HepG2 (cell line): ENCODE results near the gene RBBP8NL. TPM values are rescaled to one million over a fixed set of nuclear protein-coding genes. Genes with fewer than 3 reads are reported as not detected.

Source experiments
- DDIT3 ChIP-seq: sonication (generic); formaldehyde crosslinking; IDR thresholded peaks from 2 replicates; pipeline ENCODE4 v1.4.0; 2020; ENCODE audit warnings: mild to moderate bottlenecking, missing genetic modification reagents
- GMEB1 ChIP-seq: sonication (generic); formaldehyde crosslinking; IDR thresholded peaks from 2 replicates; pipeline ENCODE4 v1.5.1; 2020; ENCODE audit warnings: missing genetic modification reagents, mild to moderate bottlenecking, borderline replicate concordance
- HOXA5 ChIP-seq: sonication (generic); formaldehyde crosslinking; IDR thresholded peaks from 2 replicates; pipeline ENCODE4 v1.4.0; 2020; ENCODE audit warnings: missing genetic modification reagents
- LCORL ChIP-seq, 2 experiments: fragments of 450-650 bp in 1 of 2; sonication (generic) in 1 of 2; formaldehyde crosslinking in 1 of 2; IDR thresholded peaks; 2 replicates each; pipeline versions ENCODE4 v1.5.0 to v1.6.1; 2017 to 2020; ENCODE audit warnings: antibody characterized with exemption in 1 of 2, missing genetic modification reagents in 1 of 2
- MIER2 ChIP-seq: IDR thresholded peaks from 2 replicates; pipeline ENCODE4 v1.6.1; 2016; ENCODE audit warnings: missing biosample characterization, missing genetic modification reagents
- RFX5 ChIP-seq: IDR thresholded peaks from 2 replicates; pipeline ENCODE4 v1.6.1; 2011; ENCODE audit warnings: low read depth, low read length, improper control_type of control experiment
- RORA ChIP-seq: sonication (generic); formaldehyde crosslinking; IDR thresholded peaks from 2 replicates; pipeline ENCODE4 v1.5.0; 2020; ENCODE audit warnings: mild to moderate bottlenecking, missing genetic modification reagents, moderate library complexity
- ZFX ChIP-seq: sonication (generic); formaldehyde crosslinking; IDR thresholded peaks from 2 replicates; pipeline ENCODE4 v1.4.0; 2020; ENCODE audit warnings: mild to moderate bottlenecking, low read depth, missing genetic modification reagents, moderate library complexity
- ZNF407 ChIP-seq: sonication (generic); formaldehyde crosslinking; IDR thresholded peaks from one replicate; pipeline ENCODE4 v1.5.1; 2020; ENCODE audit warnings: mild to moderate bottlenecking, missing genetic modification reagents; ENCODE audit errors: not compliant biosample characterization
- ZNF646 ChIP-seq: sonication (generic); formaldehyde crosslinking; IDR thresholded peaks from 2 replicates; pipeline ENCODE4 v1.9.0; 2021; ENCODE audit warnings: mild to moderate bottlenecking, missing genetic modification reagents
- ZNF792 ChIP-seq: IDR thresholded peaks from 2 replicates; pipeline ENCODE4 v1.6.1; 2016
- polyA plus RNA-seq, 8 experiments: library from polyadenylated mRNA; depleted of rRNA in 3 of 8; stranded (reverse) in 7 of 8; unstranded in 1 of 8; fragments of >200 nt; fragmentation: Illumina TruSeq in 4 of 8; extraction: Trizol in 4 of 8; gene quantifications; 2 replicates each; pipeline versions ENCODE4 v1.2.1 to v1.2.3, GENCODE V29; 2011 to 2016; ENCODE audit warnings: low read depth in 4 of 8, missing spikeins in 1 of 8, mixed read lengths in 1 of 8; ENCODE audit not compliant: insufficient read depth in 1 of 8
- total RNA-seq, 5 experiments: library from RNA; depleted of rRNA; stranded (reverse); fragments of >200 nt; fragmentation: Illumina TruSeq; extraction: Trizol; gene quantifications; 2 replicates each; pipeline ENCODE4 v1.2.3, GENCODE V29; 2016; ENCODE audit warnings: low read depth in 1 of 5

RBBP8NL gene
- total and polyA plus RNA-seq, 2 of the 13 experiments (the other 11 are each of a cell fraction or from before 2014, with no cell fraction given), result 0.69 to 0.86 TPM

- TF ChIP-seq ZNF407 (CRISPR knock-in tag) (peak; percentile 70), HOXA5 (CRISPR knock-in tag) (no peak), MIER2 (no peak), LCORL (IDR thresholded peaks at IDR 0.05) (no peak), LCORL (CRISPR knock-in tag; IDR thresholded peaks at IDR 0.05) (peak; percentile 79; the same call in 1 of the 2 replicates), RORA (CRISPR knock-in tag) (no peak), GMEB1 (CRISPR knock-in tag) (peak; percentile 23; the same call in 1 of the 2 replicates), DDIT3 (no peak), ZNF646 (CRISPR knock-in tag) (no peak), RFX5 (no peak), ZFX (peak; percentile 97), ZNF792 (CRISPR knock-in tag) (no peak)
These were observed 59.5 kb downstream of the RBBP8NL start (continued) for GRCh38 chr20:62367633-62368391.
